ENCODE results near the gene HDAC9.

Gene HDAC9

DNA sequence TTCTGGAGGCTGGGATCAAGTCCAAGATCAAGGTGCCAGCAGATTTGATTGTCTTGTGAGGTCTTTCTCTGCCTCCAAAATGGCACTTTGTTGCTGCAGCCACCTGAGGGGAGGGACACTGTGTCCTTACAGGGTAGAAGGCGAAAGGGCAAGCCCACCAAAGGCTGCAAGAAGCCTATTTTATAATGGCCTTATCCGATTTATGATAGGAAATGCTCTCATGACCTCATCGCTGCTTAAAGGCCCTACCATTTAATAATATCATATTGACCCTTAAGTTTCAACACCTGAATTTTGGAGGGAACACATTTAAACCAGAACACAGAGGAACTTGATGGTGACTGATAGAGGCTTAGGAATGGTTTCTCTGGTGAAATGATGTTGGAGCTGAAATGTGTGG lies 325.4 kb downstream of the HDAC9 start:
- FAIRE-seq (no peak), DNase-seq (ENCODE audit: insufficient read length) (no peak)
- TF ChIP-seq POLR2AphosphoS5 (IDR thresholded peaks at IDR 0.05; ENCODE audit: low read depth, low read length) (no peak), POLR2A (IDR thresholded peaks at IDR 0.05; ENCODE audit: low read depth, low read length) (no peak), TAF1 (IDR thresholded peaks at IDR 0.05; ENCODE audit: borderline replicate concordance, low read depth, low read length) (no peak)

DNA sequence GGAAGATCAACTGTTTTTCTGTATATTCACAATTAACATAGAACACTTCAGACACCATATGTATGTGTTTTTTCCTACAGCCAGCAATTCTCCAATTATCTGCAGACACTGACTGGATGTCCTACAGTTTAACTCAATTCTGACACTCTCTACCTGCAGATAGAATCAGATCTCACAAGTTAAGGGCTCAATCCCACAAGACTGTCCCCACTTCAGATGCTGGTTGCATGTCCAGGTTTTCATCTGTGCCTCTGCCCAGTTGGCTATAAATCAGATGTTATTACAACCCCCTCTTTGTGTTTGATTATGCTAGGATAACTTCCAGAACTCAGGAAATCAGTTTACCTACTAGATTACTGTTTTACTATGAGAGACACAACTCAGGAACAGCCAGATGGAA lies 326.0 kb downstream of the HDAC9 start:
- FAIRE-seq (no peak), DNase-seq (ENCODE audit: insufficient read length) (no peak)
- TF ChIP-seq POLR2A (IDR thresholded peaks at IDR 0.05; ENCODE audit: low read depth, low read length) (no peak), POLR2AphosphoS5 (IDR thresholded peaks at IDR 0.05; ENCODE audit: low read depth, low read length) (no peak), TAF1 (IDR thresholded peaks at IDR 0.05; ENCODE audit: borderline replicate concordance, low read depth, low read length) (no peak)

DNA sequence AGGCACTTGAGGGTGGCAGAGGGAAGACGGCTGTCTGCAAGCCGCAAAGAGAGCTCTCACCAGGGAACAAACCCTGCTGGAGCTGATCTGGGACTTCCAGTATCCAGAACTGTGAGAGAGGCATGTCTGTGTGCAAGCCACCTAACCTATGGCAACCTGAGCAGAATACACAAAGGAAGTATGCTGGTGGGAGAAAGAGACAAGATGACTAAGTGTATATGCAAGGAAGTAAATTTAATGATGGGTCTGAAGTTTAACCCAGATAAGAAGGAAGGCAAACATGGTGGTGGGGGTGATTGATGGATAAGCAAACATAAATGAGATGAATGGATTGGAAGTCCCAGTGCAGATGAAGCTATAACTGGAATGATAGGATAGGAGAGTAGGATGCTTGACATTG lies 328.6 kb downstream of the HDAC9 start:
- TF ChIP-seq POLR2A (IDR thresholded peaks at IDR 0.05; ENCODE audit: low read depth, low read length) (no peak), POLR2AphosphoS5 (IDR thresholded peaks at IDR 0.05; ENCODE audit: low read depth, low read length) (no peak), TAF1 (IDR thresholded peaks at IDR 0.05; ENCODE audit: borderline replicate concordance, low read depth, low read length) (no peak)
- DNase-seq (ENCODE audit: insufficient read length): no peak
- FAIRE-seq: no peak

DNA sequence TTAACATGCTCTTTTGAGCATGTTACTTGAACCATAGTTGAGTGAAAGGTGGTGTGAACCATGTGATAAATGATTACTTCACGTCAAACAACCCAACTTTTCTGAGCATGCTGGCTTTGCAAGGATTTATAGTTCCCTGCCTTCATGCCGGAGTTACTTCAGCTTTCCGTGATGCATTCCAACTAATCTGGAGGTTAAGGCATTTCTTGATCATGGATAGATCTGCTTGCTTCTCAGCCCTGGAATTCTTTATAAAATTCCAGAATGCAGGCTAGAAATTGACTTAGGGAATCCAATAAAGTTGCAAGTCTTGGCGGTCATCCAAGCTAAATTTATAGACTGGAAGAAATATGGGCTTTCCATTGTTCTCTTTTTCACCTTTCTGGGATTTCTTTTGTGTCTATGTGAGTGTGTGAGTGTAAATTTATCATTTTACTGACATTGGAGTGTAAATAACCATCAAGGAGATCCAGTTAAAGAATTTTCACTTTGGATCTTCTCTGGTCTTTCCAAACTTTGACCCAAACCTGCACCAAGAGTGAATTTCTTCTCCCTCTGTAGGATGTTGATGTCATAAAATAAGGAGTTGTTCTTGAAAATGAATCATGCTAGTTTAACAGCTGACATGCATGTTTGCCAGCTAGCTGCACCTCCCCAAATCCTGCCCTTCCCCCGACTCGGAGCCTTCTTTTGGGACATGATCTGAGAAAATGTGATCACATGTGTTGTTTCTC lies 332.9 kb downstream of the HDAC9 start:
- TF ChIP-seq POLR2A (IDR thresholded peaks at IDR 0.05; ENCODE audit: low read depth, low read length) (no peak), POLR2AphosphoS5 (IDR thresholded peaks at IDR 0.05; ENCODE audit: low read depth, low read length) (no peak), TAF1 (IDR thresholded peaks at IDR 0.05; ENCODE audit: borderline replicate concordance, low read depth, low read length) (no peak)
- FAIRE-seq (no peak), DNase-seq (ENCODE audit: insufficient read length) (no peak)

DNA sequence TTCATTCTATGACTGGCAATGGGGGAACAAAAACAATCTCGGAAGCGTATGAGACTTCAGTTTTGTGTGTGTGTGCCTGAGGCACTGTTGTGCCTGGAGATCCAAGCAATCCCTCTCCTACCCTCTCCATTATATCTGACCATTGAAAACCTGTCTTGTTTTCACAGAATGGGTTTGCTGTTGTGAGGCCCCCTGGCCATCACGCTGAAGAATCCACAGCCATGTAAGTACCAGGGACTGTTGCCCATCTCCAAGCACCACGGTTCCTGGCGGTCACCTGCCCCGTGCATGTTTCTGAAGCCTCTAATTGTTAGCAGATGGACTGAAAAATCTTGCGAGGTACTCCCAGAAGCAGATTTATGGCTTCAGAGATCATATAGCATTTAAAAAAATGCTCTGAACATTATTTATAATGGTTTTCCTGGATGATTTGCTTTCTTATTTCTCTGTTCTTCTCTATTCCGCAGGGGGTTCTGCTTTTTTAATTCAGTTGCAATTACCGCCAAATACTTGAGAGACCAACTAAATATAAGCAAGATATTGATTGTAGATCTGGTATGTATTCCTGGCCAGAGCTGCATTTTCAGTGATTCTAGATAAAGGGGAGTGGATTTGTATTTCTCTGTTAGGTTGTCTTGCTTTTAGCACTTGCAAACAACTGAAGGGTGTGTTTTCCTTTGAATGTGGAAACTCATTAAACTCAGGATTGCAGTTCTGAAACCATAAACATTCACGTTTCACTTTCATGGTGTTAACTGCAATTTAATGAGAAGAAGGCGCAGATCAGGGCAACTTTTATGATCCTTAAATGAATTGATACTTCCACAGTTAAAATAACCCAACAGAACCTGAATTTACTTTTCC lies 333.7 kb downstream of the HDAC9 start:
- no peak for TF ChIP-seq POLR2A (IDR thresholded peaks at IDR 0.05; ENCODE audit: low read depth, low read length)
- no peak for TF ChIP-seq POLR2AphosphoS5 (IDR thresholded peaks at IDR 0.05; ENCODE audit: low read depth, low read length)
- TF ChIP-seq TAF1 (IDR thresholded peaks at IDR 0.05; ENCODE audit: borderline replicate concordance, low read depth, low read length): no peak
- no peak for FAIRE-seq
- no peak for DNase-seq (ENCODE audit: insufficient read length)

DNA sequence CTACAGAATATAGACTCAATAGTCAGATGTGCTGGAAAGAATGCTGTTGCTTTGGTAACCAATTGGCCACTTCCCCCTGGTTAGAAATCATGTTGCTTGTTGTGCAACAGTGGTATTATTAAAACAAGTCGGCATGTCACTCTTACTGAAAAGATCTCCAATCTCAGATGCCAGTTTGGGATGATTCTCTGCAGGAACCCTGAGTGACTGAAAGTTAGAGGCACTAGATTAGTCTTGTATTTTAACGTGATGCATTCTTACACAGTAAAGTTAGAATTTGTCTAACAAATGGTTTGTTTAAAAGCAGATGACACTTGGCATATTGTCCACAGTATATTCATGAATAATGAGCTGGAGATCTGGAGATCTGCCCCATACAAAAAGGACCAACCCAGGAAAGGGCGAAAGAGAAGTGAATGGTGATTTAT lies 334.3 kb downstream of the HDAC9 start:
- TF ChIP-seq TAF1 (IDR thresholded peaks at IDR 0.05; ENCODE audit: borderline replicate concordance, low read depth, low read length) (no peak), POLR2A (IDR thresholded peaks at IDR 0.05; ENCODE audit: low read depth, low read length) (no peak), POLR2AphosphoS5 (IDR thresholded peaks at IDR 0.05; ENCODE audit: low read depth, low read length) (no peak)
- DNase-seq (ENCODE audit: insufficient read length): no peak
- no peak for FAIRE-seq

DNA sequence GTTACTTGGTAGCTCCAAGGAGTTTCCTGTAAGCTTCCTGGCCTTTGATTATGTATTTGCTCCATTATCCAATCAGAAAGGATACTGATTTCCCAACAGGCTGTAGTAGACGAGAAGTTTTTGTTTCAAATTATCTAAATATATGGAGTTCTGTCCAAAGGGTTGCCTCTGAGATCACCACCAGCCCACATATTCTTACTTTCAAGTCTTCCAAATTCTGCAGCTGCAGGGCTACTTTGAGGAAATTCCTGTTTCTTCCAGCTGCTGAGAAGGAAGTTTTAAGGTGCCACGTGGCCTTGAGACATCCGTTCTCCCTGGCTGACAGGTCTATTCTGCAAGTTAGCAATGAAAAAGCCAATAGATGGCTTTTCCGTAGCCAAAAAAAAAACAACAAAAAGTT lies 335.9 kb downstream of the HDAC9 start:
- TF ChIP-seq POLR2A (IDR thresholded peaks at IDR 0.05; ENCODE audit: low read depth, low read length) (no peak), TAF1 (IDR thresholded peaks at IDR 0.05; ENCODE audit: borderline replicate concordance, low read depth, low read length) (no peak), POLR2AphosphoS5 (IDR thresholded peaks at IDR 0.05; ENCODE audit: low read depth, low read length) (no peak)
- DNase-seq (ENCODE audit: insufficient read length) (no peak), FAIRE-seq (no peak)

DNA sequence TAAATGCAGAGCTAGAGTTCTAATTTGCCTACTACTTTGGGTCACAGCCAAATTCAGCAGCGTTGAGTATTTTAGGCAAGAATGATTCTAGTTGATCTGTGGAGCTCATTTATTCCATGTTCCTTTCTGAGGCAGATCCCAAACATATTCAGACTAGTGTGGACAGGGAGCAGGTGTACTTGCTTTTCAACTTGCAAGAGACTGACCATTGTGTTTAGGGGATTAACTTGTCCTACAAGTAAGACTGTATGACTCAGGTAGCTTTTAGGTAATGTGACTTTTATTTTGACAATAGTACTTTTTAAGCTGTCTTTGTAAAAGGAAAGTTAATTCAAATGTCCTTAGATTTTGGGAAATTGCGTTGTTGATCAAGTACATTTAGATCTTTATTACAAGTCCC lies 336.4 kb downstream of the HDAC9 start:
- FAIRE-seq (no peak), DNase-seq (ENCODE audit: insufficient read length) (no peak)
- TF ChIP-seq TAF1 (IDR thresholded peaks at IDR 0.05; ENCODE audit: borderline replicate concordance, low read depth, low read length): no peak
- no peak for TF ChIP-seq POLR2AphosphoS5 (IDR thresholded peaks at IDR 0.05; ENCODE audit: low read depth, low read length)
- no peak for TF ChIP-seq POLR2A (IDR thresholded peaks at IDR 0.05; ENCODE audit: low read depth, low read length)

DNA sequence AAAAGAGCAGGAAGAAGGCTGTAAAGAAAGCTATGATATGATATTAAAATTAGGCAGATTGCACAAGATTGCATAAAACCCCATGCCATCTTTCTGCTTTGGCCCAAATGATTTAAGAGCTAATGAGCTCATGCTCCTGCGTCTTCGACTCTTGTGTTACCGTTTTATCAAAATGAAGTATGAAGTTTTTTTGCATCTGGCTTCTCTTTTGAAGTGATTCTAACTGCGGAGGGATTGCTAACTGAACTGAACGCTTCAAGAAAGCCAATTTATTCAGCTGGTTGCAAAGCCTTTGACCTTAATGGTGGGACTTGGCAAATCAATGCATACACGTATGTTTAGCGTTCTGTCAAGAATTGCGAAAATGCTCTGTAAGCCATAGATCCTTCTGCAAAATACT lies 339.0 kb downstream of the HDAC9 start:
- TF ChIP-seq TAF1 (IDR thresholded peaks at IDR 0.05; ENCODE audit: borderline replicate concordance, low read depth, low read length) (no peak), POLR2AphosphoS5 (IDR thresholded peaks at IDR 0.05; ENCODE audit: low read depth, low read length) (no peak), POLR2A (IDR thresholded peaks at IDR 0.05; ENCODE audit: low read depth, low read length) (no peak)
- FAIRE-seq: no peak
- DNase-seq (ENCODE audit: insufficient read length): no peak

DNA sequence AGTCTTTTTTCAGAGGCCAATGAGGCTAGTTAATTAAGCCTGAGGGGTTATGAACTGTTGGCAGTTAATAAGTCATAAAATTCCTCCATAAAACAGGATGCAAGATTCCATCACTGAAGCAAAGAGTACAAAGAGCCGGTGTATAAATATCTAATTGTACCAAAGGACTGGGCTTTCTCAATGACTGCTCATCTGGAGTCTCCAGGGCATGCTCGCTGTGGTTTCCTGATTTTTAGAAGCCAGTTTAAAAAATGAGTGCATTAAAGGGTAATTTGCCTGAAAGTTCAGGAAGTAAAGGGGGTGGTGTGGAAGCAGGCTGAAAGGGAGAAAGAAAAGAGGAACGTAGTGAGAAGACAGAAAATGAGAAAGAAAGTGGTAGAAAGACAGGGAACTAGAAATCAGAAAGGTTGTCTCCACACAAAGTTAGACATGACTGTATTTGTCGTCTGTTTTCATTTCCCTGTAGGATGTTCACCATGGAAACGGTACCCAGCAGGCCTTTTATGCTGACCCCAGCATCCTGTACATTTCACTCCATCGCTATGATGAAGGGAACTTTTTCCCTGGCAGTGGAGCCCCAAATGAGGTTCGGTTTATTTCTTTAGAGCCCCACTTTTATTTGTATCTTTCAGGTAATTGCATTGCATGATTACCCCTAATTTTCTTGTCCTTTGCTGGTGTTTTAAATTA lies 339.6 kb downstream of the HDAC9 start:
- no peak for FAIRE-seq
- TF ChIP-seq TAF1 (IDR thresholded peaks at IDR 0.05; ENCODE audit: borderline replicate concordance, low read depth, low read length): no peak
- TF ChIP-seq POLR2A (IDR thresholded peaks at IDR 0.05; ENCODE audit: low read depth, low read length): no peak
- no peak for TF ChIP-seq POLR2AphosphoS5 (IDR thresholded peaks at IDR 0.05; ENCODE audit: low read depth, low read length)
- no peak for DNase-seq (ENCODE audit: insufficient read length)

DNA sequence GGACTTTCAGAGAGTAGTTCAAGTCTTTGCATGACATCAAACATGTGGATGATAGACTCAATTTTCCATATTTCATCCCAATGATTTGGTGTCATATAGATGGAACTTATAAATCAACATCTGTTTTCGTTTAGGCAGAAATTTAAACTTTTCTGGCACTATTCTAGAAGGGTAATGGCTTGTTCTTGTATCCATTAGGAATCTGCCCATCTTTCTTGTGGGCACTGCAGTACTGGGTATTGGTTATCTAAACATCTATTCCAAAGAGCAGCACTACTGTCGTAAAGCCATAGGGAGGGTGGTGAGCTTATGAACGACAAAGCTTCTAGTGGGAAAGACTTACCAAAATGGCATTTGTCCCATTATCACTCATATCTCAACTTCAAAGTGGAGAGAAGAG lies 348.4 kb downstream of the HDAC9 start:
- TF ChIP-seq POLR2A (IDR thresholded peaks at IDR 0.05; ENCODE audit: low read depth, low read length) (no peak), TAF1 (IDR thresholded peaks at IDR 0.05; ENCODE audit: borderline replicate concordance, low read depth, low read length) (no peak), POLR2AphosphoS5 (IDR thresholded peaks at IDR 0.05; ENCODE audit: low read depth, low read length) (no peak)
- DNase-seq (ENCODE audit: insufficient read length): no peak

More for the DNA sequence above, 348.4 kb downstream of the HDAC9 start:
- FAIRE-seq: no peak

Measured in GM12892 (cell line).